Activated CD4-positive, alpha-beta T cell treated with anti-CD3 and anti-CD28 coated beads, Interleukin-2, amount 50 U/mL, for 48 hours (primary cell): Measurements from ENCODE around the gene SPEM2.
A peak's percentile ranks its signal among the peaks of the same experiment; 100 is the strongest.
"Not testable (repeated sequence)": the region's sequence is repeated elsewhere in the genome, so short reads cannot be mapped to it uniquely, and the experiment has no call there.

ENCODE experiments used
- DNase-seq, 2 experiments: peaks; one replicate each; pipeline ENCODE4 v3.0.0-alpha.2; 2020

The SPEM2 gene

DNA sequence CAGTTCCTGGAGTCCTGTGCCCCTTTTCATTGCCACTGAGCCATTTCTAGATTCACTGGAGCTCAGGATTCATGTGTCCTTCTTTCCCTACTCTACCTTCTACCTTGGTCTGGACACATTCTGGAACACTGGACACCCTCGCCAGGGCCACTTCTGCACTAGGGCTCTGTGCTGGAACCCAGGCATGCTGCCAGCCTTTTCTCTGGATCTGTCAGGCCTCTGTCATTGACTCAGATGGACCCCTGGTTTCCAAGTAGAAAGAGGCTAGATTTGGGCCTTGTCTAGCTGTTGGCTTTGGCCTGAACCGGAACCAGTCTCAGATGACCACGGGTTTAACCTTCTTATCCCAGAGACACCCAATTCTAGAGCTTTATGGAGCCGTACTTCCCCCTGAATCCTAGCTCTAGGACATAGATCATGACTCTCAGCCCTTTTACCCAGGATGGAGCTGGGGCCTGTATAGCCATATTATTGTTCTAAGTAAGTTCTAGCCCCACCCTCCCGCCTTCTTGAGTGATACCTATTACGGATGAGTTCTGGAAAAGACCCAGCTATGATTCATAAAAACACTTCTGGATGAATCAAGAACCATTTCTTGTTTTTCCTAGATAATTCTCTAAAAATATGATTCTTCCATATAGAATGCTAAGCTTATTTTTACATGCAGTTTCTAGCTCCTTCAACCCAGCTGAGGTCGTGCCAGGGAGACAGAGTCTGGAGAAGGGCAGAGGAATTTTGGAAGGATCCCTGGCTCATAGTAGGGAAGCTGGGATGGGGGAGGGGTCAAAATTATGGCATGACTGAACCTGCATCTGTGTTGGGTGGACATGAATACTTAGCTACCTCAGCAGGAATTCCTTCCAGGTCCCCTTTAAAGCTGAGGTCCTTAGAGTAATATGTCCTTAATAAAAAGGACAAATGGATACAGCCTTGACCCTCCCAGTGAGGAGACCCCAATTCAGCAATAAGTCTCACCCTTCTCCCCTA lies 18.4 kb downstream of the SPEM2 start:
- DNase-seq = no peak

DNA sequence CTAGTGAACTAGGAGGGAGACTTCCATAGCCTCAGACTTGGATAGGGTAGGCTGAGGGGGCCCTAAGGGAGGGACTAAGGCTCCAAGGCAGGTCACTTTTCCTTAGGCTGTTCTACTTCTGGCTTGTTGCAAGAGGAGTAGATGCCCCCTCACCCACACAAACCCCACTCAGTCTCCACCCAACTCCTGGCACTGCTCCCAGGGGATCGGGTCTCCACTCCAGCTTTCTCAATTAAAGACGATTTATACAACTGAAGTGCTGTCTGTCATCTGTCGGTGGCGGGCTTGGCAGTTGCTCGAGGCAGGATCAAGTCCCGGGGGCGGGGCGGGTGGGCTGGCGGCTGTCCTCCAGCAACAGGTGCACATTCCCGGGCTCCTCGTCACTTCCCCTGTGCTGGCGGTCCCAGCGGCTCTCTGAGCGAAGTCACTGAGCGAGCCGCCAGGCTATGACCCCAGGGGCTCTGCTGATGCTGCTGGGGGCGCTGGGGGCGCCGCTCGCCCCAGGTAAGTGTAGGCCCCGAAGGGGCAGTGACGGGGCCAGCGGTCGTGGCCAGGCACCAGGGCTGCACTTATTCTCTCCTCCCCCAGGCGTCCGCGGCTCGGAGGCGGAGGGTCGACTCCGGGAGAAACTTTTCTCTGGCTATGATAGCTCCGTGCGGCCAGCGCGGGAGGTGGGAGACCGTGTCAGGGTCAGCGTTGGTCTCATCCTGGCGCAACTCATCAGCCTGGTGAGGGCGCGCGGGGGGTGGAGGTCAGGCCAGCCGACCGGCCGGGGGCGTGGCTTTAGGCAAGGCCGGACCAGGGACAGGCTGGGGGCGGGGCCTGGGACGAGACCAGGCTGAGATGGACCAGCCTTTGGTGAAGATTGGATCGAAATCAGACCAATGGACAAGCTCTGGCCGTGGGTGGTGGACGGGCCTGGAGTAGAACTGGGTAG lies 19.5 kb downstream of the SPEM2 start, which contains the start of gene CHRNB1:
CHRNB1 (plus strand) TSS at position 380 of the 937 bp plus-strand sequence; CDS start at position 447, 67 bp downstream.
- peak; percentile 9 to 34 for DNase-seq

DNA sequence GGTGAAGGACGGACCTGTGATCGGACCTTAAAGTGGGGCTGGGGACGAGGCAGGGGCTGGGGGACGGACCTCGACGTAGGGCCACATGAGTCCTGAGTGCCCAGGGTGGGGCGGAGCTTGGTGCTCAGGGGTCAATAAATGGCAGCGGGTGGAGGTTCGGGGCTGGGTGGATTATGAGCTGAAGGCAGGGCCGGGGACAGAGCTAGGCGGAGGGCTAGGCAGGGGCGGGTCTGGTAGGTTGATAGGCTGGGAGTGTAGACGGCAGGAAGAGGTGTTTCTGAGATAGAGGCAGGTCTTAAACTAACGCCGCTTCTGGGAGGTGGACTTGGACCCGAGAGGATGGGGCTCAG lies 20.2 kb downstream of the SPEM2 start:
- DNase-seq = peak; percentile 9 to 31

DNA sequence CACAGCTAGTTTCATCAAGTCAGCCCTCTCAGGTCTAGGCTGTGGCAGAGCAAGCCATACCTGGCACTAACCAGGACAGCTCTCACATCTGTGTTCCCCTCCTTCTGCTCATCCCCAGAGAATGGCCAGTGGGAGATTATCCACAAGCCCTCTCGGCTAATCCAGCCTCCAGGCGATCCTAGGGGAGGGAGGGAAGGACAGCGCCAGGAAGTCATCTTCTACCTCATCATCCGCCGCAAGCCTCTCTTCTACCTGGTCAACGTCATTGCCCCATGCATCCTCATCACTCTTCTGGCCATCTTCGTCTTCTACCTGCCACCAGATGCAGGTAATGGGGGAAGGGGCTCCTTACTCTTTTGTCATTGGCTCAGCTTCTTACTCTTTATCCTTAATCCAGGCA lies 23.0 kb downstream of the SPEM2 start:
- DNase-seq = no peak

DNA sequence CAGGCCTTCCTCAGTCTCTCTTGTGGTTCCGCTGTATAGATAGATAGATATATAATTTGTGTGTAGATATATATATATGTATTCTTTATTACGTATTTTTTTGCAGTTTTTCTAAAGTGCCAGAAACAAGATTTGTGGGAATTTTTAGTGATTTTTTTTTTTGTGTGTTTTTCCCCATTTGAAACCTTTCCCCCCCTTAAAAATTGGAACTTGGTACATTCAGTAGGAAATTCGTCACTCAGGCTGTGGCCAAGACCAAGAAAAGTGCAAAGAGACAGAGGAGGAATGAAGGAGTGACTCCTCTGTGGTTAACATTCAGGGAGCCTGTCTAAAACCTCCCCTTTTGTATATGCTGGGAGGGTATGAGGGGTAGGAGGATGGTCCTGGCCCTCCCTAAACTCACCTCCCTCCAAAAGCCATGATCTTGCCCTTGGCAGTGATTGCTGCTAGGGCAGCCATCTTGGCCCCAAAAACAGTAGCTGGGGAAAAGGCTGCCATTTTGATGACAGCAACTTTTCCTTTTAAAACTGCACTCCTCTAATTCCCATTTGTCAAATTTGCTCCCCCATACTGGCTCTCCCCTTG lies 34.6 kb downstream of the SPEM2 start:
- no peak for DNase-seq

DNA sequence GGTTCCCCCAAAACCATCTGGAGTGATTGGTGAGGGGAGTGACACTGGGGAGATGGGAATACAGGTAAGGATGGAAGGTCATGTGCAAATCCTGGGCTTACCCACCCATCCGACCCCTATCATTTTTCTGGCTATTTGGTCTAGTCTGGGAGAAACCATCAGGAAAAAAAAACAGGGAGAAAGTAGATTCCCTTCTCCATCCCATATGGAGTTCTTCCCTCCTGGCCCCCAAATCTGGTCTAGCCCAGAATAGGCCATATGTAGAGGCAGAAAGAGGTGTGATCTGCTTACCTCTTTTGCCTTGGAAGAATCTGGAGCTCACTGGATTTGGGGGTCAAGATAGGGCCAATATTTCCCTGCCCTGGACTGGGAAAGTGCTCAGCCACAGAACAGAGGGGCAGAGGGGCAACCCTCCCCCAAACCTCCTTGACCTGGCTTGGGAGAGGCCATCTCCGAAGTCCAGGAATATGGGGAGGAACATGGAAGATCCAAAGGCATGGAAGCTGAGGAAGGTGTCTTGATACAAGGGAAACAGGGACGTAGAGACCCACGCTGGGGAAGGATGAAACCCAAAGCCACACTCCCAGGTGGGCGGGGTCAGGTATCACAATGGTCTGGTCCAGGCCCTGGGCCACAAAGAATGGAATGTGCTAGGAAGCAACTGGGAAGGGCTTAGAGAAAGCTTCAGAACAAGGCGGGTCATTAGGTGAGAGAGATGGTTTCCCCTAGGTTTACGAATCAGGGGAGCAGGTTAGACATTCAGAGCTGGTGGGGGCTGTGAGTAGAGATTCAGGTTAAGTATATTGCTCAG lies 35.6 kb downstream of the SPEM2 start:
- DNase-seq = no peak

DNA sequence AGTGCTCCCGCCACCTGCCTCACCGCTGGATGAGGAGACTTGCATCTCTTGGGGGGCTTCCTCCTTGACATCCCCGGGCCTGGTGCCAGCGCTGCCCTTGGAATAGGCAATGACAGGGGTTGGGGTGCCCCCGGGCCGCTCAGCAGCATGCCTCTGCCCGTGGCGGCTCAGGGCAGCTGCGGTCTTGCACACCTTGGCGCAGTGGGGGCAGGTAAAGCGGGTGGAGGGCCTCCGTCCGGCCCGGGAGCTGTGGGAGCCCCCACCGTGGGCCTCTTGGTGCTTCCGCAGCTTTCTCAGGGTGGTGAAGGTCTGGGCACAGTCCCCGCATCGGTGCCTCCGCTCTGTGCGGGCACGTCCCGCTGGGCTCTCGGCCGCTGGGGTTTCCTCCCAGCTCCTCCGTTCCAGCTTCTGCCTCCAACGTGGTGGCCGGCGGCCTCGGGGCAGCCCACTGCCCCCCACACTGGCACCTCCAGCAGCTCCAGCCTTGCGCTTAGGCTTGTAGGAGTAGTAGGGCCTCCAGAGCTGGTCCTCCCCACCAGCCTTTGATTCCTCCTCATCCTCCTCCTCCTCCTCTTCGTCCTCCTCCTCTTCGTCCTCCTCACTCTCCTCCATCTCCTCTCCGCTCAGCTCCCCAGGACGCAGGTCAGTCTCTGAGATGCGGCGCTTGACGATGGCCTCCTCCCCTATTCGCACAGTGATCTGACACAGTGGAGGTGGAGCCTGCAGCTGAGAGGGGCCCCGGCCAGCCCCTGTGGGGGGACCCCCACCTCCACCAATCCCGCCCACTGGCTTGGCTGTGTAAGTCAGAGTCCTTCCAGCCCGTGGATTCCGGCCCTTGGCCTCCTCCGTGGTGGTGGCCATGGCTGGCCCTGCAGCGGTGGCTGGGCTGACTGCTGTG lies 37.3 kb downstream of the SPEM2 start:
- no peak for DNase-seq

DNA sequence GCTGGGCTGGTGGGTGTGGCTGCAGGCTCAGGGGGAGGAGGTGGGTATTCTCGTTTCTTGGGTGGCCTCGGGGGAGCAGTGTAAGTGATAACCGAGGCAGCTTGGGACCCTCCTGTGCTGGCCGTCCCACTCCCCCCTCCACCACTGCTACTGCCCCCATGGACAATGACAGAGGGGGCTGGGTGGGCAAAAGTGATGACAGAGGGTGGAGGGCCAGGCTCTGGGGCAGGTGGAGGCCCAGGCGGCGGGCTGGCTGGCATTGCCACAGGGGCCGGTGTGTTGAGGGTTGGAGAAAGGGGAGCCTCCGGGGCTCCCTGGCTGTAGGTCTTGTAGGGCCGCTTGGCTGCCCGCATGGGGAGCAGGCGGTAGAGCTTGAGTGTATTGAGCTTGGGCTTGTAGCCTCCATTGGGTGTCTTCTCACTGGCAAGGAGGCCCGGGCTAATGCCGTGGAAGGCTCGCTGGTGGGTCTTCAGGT lies 38.0 kb downstream of the SPEM2 start:
- DNase-seq = no peak

DNA sequence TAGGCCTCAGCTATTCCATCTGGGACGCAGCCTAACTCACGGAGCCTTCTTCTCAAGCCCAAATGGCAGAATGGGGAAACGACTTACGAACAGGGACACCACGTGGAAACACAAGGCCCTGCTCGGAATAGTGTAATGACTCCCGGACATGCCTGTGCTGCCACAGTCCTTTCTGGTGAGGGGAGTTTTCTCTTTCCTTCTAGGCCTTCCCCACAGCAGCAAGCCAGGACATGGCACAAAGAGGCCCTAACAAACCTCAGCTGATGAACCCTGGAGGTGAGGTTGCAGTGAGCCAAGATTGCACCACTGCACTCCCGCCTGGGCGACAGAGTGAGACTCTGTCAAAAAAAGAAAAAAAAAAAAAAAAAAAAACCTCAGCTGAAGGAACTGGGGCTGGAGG lies 38.7 kb downstream of the SPEM2 start:
- DNase-seq = no peak

DNA sequence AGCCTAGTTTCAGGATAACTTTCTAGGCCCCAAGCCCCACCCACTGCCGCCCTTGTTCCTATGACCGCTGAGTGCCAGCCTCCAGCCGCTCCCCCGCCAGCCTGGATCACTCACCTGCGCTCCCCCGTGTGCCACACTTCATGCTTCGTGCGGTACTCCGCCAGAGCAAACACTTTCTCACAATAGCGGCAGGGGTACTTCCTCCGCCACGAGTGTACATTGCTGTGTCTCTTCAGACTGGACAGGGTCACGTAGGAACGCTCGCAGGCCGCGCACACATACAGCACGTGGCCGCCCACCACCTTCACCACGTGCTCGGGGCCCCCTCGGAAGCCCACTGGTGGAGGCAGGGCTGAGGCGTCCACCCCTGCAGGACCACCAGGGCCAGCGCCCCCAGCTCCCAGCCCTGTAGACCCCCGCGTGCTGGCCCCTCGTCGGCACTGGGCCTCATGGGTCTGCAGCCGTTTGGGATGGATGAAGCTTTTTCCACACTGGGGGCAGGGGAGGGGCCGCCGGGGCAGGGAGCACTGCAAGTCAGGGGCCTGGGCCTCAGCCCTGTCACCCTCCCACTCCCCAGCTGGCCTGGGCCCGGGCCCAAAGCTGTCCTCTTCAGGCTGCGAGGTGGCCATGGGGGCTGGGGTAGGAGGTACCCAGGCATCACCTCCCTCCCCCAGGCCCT lies 40.3 kb downstream of the SPEM2 start:
- no peak for DNase-seq

DNA sequence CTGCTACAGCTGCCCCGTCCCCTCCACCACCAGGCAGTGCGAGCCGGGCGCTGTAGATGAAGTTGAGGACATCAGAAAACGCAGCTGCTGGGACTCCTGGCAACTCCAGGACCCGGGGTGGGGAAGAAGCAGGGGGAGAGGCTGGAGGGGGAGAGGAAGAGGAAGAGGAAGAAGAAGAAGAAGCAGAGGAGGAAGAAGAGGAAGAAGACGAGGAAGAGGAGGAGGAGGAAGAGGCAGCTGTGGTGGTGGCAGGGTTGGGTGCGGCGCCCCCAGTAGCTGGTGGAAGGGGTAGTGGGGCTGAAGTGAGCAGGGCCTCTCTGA lies 40.9 kb downstream of the SPEM2 start:
- DNase-seq = no peak

DNA sequence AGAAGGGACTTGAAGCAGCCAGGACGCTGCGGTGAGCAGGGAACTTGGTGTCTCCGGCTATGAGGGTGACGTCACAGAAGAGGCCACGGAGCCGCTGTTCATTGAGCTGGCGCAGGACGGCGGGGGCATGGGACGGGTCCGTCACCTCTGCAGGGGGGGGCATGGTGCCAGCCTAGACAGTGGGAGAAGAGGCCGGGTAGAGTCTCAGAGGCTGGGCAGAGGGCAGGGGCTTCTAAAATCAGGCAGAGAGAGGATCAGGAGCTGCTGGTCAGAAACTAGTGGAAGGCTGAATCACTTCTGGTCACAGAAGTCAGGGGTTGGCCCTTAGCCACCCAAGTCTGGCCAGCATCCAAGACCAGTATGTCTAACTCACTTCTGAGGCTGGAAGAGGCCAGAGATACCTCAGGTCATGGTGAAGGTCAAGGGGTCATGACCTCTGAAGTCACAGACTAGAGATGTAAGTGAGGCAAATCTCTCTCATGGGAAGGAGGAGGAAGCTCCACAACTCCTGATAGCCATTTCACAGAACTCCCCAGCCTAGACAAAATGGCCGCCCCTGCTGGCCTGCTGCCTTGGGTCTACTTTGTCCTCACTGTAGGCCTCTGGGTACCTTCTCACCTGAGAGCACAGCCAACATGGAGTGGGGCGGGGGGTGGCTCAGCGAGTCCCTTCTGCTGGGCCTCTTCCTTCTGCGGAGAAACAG lies 41.4 kb downstream of the SPEM2 start:
- DNase-seq = no peak

DNA sequence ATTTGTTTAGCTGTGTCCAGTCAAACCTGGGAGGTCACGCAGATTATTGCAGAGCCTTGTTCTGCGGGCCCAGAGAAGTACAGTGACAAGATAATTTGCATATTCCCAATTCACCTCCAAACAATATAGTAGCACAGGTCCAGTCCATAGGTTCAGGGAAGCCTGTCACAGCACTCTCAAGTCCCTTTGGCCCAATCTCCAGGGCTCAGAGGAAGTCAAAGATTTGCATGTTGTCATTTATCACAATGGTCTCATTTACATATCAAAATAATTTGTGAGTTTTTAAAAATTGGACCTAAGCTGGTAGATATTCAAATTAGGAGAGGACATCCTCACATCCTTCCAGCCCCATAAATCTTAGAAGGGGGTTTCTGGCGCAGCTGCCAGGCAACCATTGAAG lies 42.1 kb downstream of the SPEM2 start:
- DNase-seq = no peak

DNA sequence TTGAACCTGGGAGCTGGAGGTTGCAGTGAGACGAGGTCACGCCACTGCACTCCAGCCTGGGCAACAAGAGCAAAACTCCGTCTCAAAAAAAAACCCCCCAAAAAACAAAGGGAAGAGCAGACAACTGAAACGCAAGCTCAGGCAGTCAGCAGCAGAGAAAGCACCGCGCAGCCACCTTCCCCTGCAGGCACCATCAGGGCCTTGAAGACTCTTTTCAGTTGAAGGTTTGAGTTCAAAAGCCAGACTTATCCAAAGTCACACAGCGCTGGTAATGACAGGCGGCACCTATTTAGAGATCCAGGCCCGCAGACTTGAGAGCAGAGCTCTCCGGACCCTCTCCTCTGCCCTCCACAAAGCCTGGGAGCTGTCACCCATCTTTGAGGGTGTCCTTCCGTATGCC lies 42.9 kb downstream of the SPEM2 start:
- no peak for DNase-seq

DNA sequence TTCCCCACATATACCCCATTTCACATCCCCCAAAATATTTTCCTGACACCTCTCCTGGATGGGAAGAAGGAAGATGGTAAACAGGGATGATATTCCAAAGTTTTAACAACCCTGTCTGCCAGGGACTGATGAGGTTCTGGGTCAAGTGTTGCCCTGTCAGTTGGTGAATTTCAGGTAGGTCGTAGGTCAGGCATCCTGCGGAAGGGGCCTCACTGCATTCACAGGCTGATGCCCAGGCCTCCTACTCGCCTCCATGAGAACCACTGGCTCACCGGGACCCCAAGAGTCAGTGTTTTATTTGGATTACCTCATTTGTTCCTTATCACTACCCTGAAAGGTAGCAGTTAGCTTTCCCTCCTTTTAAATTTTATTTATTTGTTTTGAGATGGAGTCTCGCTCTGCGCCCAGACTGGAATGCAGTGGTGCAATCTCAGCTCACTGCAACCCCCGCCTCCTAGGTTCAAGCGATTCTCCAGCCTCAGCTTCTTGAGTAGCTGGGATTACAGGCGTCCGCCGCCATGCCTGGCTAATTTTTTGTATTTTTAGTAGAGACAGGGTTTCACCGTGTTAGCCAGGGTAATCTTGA lies 43.5 kb downstream of the SPEM2 start:
- no peak for DNase-seq

DNA sequence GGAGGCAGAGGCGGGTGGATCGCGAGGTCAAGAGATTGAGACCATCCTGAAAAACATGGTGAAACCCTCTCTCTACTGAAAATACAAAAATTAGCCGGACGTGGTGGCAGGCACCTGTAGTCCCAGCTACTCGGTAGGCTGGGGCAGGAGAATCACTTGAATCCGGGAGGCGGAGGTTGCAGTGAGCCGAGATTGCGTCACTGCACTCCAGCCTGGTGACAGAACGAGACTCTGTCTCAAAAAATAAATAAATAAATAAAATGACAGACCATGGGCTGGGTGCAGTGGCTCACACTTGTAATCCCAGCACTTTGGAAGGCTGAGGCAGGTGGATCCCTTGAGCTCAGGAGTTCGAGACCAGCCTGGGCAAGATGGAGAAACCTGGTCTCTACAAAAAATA lies 44.4 kb downstream of the SPEM2 start:
- DNase-seq = not testable (repeated sequence)

DNA sequence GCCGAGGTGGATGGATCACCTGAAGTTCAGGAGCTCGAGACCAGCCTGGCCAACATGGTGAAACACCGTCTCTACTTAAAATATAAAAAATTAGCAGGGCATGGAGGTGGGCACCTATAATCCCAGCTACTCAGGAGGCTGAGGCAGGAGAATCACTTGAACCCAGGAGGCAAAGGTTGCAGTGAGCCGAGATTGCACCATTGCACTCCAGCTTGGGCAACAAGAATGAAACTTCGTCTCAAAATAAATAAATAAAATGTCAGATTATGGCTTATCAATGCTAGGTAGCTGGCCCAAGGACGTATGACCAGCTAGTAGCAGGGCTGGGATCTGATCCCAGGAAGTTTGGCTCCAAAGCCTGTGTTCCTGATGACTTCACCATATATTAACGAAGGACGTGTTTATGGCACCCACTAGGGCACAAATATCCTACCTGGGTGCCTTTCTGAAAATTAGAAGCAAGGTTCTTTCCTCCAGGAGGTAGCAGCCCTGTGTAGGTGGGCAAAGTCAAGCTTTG lies 45.1 kb downstream of the SPEM2 start:
- not testable (repeated sequence) for DNase-seq

DNA sequence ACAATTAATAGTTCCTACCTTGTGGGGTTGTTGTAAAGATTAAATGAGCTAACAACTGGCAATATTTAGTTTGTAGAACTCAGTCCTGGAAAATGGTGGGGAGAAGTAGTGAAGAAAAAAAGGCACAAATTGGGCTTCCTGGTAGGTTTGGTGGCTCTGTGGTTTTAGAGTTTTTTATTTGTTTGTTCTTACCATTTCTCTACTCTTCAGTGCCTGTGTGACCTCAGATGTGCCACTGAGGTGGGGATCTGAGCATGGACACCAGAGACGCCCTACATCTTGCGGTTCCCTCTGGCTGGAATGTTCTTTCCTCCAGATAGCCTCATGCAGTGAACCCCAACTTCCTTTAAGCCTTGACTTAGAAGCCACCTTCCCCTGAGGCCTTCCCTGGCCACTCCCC lies 46.3 kb downstream of the SPEM2 start:
- DNase-seq = no peak

DNA sequence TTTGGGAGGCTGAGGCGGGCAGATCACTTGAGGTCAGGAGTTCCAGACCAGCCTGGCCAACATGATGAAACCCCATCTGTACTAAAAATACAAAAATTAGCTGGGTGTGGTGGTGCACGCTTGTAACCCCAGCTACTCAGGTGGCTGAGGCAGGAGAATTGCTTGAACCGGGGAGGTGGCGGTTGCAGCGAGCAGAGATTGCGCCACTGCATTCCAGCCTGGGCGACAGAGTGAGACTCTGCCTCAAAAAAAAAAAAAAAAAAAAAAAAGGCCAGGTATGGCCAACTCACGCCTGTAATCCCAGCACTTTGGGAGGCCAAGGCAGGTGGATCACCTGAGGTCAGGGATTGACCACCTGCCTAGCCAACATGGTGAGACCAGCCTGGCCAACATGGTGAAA lies 49.4 kb downstream of the SPEM2 start:
- DNase-seq = not testable (repeated sequence)
